NCI-H1930 (cell line): ENCODE data around the gene CD164L2.

Experiments
- DNase-seq, 2 experiments: peaks; one replicate each; lab custom pipeline; 2025; lab: John Stamatoyannopoulos, UW

Gene CD164L2

DNA sequence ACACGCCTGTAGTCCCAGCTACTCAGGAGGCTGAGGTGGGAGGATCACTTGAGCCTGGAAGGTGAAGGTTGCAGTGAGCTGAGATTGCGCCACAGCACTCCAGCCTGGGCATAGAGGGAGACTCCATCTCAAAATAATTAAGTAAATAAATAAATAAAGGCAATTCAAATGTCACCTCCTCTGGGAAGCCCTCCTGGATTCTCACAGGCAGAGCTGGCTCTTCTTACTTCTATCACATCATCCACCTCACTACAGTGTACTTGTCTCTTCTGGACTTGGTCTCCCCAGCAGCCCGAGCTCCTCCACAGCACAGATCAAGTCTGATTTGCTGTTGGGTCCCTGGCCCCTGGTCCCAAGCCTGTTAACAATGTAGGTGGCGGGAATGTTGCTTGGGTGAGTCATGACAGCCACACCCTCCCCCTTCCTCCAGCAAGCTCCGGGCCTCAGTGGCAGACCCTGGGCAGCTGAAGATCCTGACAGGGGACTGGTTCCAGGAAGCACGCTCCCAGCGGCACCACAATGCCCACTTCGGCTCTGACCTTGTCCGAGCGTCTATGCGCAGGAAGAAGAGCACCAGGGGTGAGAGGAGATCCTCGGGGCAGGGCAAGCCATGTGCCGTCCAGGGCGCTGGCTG lies 36.0 kb downstream of the CD164L2 start:
- DNase-seq = no peak

- no peak for DNase-seq
Observed at GRCh38 chr1:27346357-27346756, 36.8 kb downstream of the CD164L2 start.

GRCh38 chr1:27345272-27345671 lies 37.9 kb downstream of the CD164L2 start:
- DNase-seq = no peak

DNA sequence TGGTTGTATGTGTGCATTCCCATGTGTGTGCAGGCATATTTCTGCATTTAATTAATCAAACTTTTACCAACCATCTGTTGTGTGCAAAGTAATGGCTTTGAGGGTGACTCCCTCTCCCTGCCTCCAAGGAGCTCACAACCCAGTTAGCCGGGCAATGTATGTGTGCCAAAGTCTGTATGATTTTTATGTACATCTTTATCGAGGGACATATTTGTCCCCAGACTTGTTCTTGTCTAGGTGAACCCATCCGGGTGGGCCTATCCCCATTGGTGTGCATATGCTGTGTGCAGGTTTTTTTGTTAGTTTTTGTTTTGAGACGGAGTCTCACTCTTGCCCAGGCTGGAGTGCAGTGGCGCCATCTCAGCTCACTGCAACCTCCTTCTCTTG lies 39.5 kb downstream of the CD164L2 start:
- DNase-seq = no peak

DNA sequence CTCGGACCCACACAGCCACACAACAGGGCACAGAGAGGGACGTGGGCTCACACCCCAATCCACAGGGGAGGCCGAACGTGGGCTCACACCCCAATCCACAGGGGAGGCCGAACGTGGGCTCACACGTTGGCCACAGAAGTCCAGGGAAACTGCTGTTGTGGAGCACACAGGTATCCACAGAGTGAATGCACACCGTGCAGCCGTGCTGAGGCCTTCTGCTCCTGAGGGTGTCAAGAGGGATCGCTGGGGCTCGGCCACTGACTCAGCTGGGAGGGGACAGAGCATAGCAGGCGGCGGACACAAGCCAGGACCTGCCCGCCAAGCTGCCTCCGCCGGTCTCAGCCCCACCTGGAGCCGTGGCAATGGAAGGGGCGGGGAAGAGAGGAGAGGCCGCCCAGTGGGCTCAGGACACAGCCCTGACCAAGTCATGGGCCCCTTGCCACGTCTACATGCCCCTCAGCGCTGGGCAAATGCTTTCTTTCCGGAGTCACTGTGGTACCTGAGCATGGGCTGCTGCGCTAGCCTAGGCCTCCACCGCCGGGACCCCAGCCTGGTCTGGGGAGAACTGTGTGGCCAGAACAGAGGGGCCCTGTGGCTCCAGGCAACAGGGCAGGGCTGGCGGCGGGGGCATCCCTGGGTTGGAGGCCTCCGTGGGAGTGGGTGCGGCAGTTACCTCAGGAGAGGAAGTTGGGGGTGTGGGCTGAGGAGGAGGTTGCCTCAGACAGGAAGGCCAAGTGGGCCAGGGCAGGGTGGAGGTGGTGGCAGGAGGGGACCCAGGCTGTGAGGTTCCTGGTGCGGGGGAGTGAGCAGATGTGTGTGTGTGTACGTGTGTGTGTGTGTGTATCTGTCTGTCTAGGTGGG lies 40.1 kb downstream of the CD164L2 start:
- no peak for DNase-seq

DNA sequence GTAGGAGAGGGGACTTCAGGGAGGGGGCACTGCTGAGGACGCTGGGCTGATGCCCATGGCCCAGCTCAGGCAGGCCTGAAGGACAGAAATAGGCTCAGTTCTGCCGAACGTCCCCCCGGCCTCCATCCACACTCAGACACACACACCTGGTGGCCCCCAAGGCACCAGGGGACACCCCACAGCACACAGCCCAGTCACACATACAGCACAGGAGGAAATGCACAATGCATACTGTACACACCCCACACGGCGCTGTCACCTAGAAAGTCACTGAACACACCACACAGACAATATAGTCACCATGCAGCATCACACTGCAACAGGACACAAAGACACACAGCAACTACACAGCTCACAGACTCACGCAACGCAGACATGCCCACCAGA lies 40.7 kb downstream of the CD164L2 start:
- DNase-seq = no peak

- DNase-seq = no peak
Observed at GRCh38 chr1:27341525-27342252, 41.4 kb downstream of the CD164L2 start, which contains the start of gene SYTL1. Gene SYTL1, plus strand, starts transcription at chr1:27342022. Its CDS starts 3,313 bp downstream, at chr1:27345335.

- DNase-seq = no peak
Observed at GRCh38 chr1:27339213-27339612, 43.9 kb downstream of the CD164L2 start.

- DNase-seq = no peak
Observed at GRCh38 chr1:27338751-27339150, 44.4 kb downstream of the CD164L2 start.

- no peak for DNase-seq
Observed at GRCh38 chr1:27336756-27337155, 46.4 kb downstream of the CD164L2 start.

GRCh38 chr1:27335506-27336422 lies 47.4 kb downstream of the CD164L2 start:
- no peak for DNase-seq

DNA sequence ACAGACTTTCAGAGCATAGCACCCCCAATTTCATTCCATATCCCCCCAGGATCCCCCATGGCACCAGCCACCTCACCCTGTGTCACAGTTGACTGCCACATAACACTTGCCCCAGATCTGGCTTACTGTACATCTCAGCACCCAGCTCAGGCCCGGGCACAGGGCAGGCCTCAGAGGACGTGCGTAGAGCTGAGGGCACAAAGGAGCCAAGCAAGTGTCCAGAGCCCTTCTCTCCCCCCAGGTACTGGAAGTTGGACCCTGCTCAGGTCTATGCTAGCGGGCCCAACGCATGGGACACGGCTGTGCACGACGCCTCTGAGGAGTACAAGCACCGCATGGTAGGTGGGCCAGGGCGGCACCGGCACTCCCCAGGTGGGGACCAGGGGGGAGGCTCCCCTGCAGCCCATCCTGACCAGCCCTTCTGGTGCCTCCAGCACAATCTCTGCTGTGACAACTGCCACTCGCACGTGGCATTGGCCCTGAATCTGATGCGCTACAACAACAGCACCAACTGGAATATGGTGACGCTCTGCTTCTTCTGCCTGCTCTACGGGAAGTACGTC lies 49.3 kb downstream of the CD164L2 start:
- no peak for DNase-seq

- DNase-seq = peak in 1 of 2 experiments; percentile 6
Observed at GRCh38 chr1:27332536-27333281, 50.4 kb downstream of the CD164L2 start.

DNA sequence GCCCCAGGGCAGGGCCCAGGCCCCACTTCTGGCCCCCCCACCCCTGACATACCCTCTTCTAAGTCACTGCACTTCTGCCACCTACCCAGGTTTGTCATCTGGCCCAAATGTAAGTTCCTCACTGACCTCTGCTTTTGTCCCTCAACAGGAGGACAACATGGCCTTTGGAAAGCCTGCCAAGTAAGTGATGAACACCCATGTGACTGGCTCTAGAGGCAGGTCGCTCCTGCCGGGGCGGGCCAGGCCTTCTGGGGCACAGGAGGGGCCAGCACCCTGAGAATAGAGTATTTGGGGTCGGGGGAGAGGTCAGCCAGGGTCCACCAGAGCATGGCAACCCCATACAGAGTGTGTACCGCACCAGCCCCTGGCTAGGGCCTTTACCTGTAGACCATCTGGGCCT lies 51.2 kb downstream of the CD164L2 start:
- no peak for DNase-seq

DNA sequence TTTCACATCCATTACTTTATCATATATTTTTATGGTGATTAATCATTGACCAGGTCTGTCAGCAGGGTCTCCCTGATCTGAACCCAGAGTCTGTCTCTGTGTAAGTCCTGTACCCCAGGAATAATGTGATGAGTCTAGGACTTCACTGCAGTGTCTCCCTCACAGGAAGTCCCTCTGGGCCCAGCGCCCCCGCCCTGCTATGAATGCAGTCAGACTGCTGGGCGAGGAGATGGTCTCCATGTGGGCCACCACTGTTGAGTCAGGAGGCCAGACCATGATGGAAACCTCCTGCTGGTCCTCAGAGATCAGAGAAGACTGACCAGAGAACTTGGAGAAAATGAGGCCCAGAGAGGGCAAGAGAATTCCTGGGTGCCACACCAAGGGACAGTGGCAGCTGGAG lies 51.7 kb downstream of the CD164L2 start:
- no peak for DNase-seq

DNA sequence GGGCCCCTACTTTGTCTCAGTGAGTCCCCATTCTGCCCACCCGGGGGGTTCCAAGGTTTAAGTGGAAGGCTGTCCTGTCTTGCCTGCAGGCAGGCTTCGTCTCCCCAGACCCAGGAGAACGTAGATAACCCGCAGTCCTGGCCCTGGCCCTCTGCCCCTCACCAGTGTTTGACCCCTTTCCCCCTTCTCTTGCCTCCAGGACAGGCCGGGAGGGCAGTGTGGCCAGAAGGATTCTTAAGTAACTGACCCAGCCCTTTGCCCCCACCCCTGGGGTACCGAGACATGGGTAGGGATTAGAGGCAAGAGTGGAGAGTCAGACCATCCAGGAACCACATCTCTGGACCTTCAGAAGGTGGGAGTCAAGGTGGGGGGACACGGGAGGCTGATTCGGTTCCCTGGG lies 52.3 kb downstream of the CD164L2 start:
- DNase-seq = no peak
